Measurements from ENCODE around the gene CCDC154. TPM values are rescaled to one million over a fixed set of nuclear protein-coding genes. Genes with fewer than 3 reads are reported as not detected.
A peak's percentile ranks its signal among the peaks of the same experiment; 100 is the strongest.

CCDC154 gene
- total and polyA plus RNA-seq, 9 of the 15 experiments (the other 6 are each of a cell fraction or from before 2014, with no cell fraction given), result 0.15 to 1.4 (median 0.20) TPM; not detected in 5

- H3K79me2 ChIP-seq (ENCODE audit: control insufficient read depth, insufficient read depth, low read length), result peaks cover 10% of the 10 kb centered on the region
- in situ Hi-C loops (cut with MboI) (no loop called here), intact Hi-C loops (cut with micrococcal nuclease) (no loop called here)
- no peaks in the 10 kb centered on the region for H4K20me1 ChIP-seq (replicated peaks; ENCODE audit: control insufficient read depth, insufficient read depth, low read length)
- H3K4me2 ChIP-seq (ENCODE audit: insufficient read depth, low read length), result no peak within 1 kb of the TSS
- peaks cover 10 to 55% of the 10 kb centered on the region in 2 experiments; a peak in 4 of 5 replicates for H3K4me1 ChIP-seq (replicated peaks in 1 of 2; ENCODE audit: control insufficient read depth in 2 of 2, insufficient read depth in 2 of 2, low read length in 2 of 2)
- DNase-seq (ENCODE audit: extremely low read depth in 1 of 4, low spot score in 3 of 4), result no peak
- POLR2A ChIA-PET, result interaction anchor here (0.5 to 1.0 kb wide), 2 partner anchors 82 to 139 kb away, joined by 3 read pairs; no protein-coding TSS in a partner anchor
- TF ChIP-seq GTF2A2 (tag; IDR thresholded peaks at IDR 0.05) (no peak), PURB (CRISPR knock-in tag; IDR thresholded peaks at IDR 0.05; ENCODE audit: low read depth) (no peak), TARDBP (IDR thresholded peaks at IDR 0.05) (no peak), ZNF143 (CRISPR knock-in tag; IDR thresholded peaks at IDR 0.05) (no peak), CBX3 (IDR thresholded peaks at IDR 0.05; ENCODE audit: borderline replicate concordance in 1 of 2, low read length in 2 of 2) (no peak), HIVEP1 (CRISPR knock-in tag; IDR thresholded peaks at IDR 0.05) (no peak), HNRNPLL (IDR thresholded peaks at IDR 0.05; ENCODE audit: low read depth, low read length, poor library complexity, severe bottlenecking) (no peak), ZFX (CRISPR knock-in tag; IDR thresholded peaks at IDR 0.05) (no peak), JUN (IDR thresholded peaks at IDR 0.05; ENCODE audit: borderline replicate concordance, low read depth, low read length) (no peak), JUN (CRISPR knock-in tag; IDR thresholded peaks at IDR 0.05; ENCODE audit: borderline replicate concordance) (no peak), HOXB6 (CRISPR knock-in tag; IDR thresholded peaks at IDR 0.05; ENCODE audit: borderline replicate concordance) (no peak), DDX20 (tag; IDR thresholded peaks at IDR 0.05; ENCODE audit: low read depth) (no peak), JUNB (CRISPR knock-in tag; conservative IDR thresholded peaks at IDR 0.05) (no peak), CBX2 (IDR thresholded peaks at IDR 0.05; ENCODE audit: insufficient read depth, low read length, poor library complexity, severe bottlenecking) (no peak), HCFC1 (IDR thresholded peaks at IDR 0.05; ENCODE audit: low read depth, low read length) (no peak), ZKSCAN3 (CRISPR knock-in tag; IDR thresholded peaks at IDR 0.05) (no peak)
- H3K9ac ChIP-seq (ENCODE audit: insufficient read depth in 1 of 2, low read depth in 2 of 2, low read length in 2 of 2), result peak within 1 kb of the TSS in 1 of 2 experiments; percentile 64; a peak in 1 of 4 replicates
- WGBS (ENCODE audit: insufficient coverage, low coverage, missing lambda C conversion rate), result 64% methylated on average over 19 of the region's 19 CpGs
- H3K36me3 ChIP-seq (ENCODE audit: control insufficient read depth, insufficient read depth, low read length), result no peaks in the 10 kb centered on the region
- CTCF ChIA-PET (ENCODE audit: low intra/inter-chr PET ratio), result no interaction called here
- BruUV-seq (replicated peaks), result no TSS peak
- no peak for ATAC-seq
- H3K27me3 ChIP-seq (ENCODE audit: control insufficient read depth in 2 of 2, insufficient read depth in 2 of 2, low read length in 2 of 2), result no peaks in the 10 kb centered on the region
- H3K9me1 ChIP-seq (ENCODE audit: control insufficient read depth, insufficient read depth, low read length), result no peaks in the 10 kb centered on the region
- H3K9me3 ChIP-seq (replicated peaks; ENCODE audit: control insufficient read depth, insufficient read depth, low read depth, low read length), result no peaks in the 10 kb centered on the region
- FAIRE-seq, result no peak
- H3K4me3 ChIP-seq, result no peak within 1 kb of the TSS
- H2AFZ ChIP-seq (ENCODE audit: low read depth, low read length), result no peak within 1 kb of the TSS
- no peak within 1 kb of the TSS for H3K27ac ChIP-seq (ENCODE audit: extremely low read depth, low read depth, low read length)
Observed at GRCh38 chr16:1488619-1489018, 44.3 kb upstream of the CCDC154 start, which contains the start of gene PTX4. Gene PTX4, minus strand, starts transcription at chr16:1488944. Its CDS starts 35 bp downstream, at chr16:1488909.
